Activated CD4-positive, CD25-positive, alpha-beta regulatory T cell treated with anti-CD3 and anti-CD28 coated beads, Interleukin-2, amount 50 U/mL, for 16 hours (primary cell): Measurements from ENCODE around the gene PKP4.
"Not testable (repeated sequence)": the region's sequence is repeated elsewhere in the genome, so short reads cannot be mapped to it uniquely, and the experiment has no call there.

Experiments
- DNase-seq: peaks from one replicate; pipeline ENCODE4 v3.0.0-alpha.2; 2020; ENCODE audit warnings: low read depth, low spot score

The PKP4 gene

DNA sequence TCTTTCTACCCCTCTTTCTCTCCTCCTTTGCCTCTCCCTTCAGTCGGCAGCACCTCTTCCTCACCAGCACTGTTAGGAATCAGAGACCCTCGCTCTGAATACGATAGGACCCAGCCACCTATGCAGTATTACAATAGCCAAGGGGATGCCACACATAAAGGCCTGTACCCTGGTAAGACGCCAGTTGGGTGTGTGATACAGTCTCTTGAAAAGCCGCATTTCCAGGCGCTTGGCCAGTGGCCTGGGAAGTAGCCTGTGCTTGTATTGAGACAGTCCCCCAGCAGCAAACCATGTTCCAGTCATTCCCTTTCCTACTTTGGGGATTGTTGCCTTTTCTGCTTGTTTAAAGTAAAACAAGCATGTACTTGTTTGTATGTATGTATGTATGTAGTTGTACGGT, 219.9 kb downstream of the PKP4 start:
- DNase-seq = no peak

DNA sequence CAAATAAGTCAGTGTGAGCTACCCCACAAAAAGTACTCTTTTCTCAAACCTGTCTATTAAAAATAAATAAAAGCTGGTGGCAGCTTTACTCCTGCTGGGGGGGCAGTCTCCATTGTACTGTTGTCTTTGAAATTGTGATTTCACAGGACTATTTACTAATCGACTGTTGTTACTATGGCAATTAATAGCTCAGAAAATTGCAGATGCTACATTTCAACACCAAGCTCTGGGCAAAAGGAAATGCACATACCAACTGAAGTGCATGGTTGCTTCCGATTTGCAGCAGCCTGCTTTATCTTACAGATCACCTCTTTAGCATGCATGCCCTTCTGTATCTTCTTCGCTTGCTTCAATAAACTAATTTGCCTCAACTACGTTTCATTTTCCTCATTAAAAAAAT, 220.8 kb downstream of the PKP4 start:
- no peak for DNase-seq

DNA sequence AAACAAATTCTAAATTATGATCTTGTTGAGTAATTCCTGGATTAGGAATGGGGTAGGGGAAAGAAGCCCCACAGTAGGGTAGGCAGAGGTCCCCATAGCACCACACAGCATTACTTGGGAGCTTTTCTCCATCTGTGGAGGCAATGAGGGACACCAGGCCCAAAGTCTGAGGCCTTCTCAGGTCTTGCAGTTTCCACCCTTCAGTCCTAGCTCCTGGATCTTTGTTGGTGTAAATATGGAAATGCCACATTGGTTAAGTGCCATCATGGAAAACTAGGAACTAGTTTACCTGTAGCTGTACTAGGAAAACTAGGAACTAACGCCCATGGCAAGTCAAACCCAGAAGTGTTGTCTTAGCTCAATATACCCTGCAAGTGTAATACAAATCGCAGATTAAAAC, 225.1 kb downstream of the PKP4 start:
- no peak for DNase-seq

DNA sequence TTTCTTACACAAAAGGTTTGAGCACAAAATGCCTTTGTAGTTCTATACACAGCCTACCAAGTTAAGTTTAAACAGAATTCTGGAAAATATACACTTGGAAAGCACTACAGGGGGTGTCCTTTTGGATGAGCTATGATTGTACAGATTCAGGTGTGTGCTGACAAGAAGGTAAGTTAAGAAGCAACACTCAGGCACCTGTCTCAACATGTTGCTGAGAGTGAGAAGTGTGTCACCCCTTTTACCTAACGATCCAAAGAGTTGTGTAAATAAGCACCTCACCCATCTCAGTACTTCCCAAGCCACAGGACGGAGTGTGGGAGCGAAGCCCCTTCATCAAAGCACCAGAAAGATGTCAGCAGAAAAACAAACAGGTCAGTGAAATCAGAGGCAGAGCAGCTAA, 228.9 kb downstream of the PKP4 start:
- DNase-seq = no peak

DNA sequence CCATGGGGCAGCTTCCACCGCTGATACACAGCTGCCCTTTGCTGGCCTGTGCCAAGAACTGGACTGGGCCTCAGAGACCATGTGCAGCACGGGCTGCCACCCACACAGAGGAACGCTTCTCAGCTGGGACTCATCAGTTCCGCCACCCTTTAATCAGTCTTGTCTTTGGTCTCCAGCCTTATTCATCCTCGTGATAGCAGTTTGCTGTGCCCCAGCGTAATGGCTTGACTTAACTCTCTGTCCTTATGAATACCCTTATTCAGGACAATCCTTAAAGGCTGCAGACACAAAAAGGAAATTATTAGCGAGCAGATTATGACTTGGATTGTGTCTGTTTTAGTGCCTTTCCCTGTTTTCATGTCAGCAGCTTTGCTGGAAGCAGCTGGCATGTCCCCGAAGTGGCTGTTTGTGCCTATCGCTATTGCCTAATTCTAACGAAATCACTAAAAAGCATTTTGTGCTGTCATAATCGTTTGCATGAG, 229.5 kb downstream of the PKP4 start:
- DNase-seq = no peak

DNA sequence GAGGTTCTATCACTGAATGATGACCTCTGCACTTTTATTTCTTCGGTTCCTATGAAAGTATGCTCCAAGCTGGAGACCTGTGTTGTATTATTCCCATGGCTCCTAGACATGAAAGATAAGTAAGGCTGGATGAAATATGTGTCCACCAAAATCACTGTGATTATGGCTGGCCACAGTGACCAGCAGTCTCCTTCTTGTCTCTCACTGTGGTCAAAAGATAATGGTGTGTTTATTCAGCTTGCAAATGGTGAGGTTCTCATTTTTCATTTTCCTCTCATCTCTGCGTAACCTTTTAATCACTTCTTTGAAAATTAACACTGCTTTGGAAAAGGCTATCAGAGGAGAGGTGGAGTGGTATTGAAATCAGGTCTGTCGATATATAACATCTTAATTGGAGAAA, 230.6 kb downstream of the PKP4 start:
- DNase-seq = no peak

DNA sequence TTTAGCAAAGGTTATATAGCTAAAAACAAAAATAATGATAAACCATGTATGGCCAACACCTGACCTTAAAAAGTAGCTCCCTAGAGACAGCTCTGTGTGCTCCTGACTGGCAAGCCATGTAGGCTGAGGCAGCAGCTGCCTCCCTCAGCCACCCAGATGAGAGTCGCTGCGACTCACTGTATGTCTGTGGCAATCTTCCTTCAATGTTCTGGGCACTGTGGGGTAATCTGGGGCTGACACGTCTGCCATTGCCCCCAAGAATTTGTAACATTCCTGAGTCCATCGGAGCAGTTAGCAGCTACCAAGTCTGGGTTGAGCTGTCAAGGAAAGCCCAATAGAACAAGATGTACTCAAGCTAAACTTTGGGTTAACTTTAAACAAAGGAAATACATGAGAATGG, 232.0 kb downstream of the PKP4 start:
- DNase-seq = no peak

DNA sequence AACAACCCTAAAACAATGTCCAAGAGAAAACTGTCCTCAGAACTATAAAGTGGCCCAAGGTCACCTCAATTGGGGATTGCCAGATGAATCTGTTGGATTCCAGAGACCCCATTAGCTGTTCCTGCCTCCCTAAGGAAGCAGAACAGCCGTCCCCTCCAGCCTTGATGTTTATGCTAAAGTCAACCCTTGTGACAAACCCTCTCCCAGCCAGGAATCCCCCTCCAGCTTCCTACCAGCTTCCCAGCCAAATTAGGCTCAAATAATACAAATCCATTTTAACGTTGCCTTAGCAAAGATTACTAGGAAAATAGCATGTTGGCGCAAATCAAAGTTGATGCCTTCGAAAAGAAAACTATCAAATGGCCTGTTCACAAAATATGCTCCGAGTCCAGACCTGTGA, 232.6 kb downstream of the PKP4 start:
- DNase-seq = no peak

DNA sequence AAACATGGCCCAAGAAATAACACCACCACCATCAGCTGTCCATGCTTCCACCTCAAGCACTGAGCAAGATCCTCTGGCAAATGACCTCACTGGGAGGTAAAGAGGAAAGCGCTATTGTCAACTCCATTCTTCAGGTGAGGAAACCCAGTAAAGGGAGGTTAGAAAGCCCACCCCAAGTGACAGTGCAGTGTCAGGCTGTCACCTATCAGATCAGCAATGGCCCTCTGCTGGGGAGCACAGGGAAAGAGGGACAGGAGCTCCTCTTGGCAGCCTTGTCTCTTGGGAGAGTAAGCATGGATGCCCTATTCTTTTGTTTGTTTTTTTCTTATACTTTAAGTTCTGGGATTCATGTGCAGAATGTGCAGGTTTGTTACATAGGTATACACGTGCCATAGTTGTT, 234.1 kb downstream of the PKP4 start:
- DNase-seq = no peak

DNA sequence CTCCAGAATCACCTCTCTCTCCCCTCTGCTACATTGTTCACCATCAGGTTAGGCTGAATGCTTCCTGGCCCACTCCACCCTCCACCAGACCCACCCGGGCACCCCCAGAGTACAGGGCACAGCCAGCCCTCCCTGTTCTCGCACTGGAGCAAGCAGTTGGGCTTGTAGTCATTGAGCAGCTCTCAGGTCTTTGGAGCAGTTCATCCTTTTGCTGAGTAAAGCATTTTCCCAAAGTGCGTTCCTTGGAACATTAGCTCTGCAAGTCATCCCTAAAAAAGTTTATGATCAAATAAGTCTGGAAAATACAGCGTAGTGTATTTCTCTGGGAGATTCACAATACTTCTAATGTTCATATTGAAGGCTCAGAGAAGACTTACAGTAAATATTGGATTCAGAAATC, 234.9 kb downstream of the PKP4 start:
- DNase-seq = no peak

DNA sequence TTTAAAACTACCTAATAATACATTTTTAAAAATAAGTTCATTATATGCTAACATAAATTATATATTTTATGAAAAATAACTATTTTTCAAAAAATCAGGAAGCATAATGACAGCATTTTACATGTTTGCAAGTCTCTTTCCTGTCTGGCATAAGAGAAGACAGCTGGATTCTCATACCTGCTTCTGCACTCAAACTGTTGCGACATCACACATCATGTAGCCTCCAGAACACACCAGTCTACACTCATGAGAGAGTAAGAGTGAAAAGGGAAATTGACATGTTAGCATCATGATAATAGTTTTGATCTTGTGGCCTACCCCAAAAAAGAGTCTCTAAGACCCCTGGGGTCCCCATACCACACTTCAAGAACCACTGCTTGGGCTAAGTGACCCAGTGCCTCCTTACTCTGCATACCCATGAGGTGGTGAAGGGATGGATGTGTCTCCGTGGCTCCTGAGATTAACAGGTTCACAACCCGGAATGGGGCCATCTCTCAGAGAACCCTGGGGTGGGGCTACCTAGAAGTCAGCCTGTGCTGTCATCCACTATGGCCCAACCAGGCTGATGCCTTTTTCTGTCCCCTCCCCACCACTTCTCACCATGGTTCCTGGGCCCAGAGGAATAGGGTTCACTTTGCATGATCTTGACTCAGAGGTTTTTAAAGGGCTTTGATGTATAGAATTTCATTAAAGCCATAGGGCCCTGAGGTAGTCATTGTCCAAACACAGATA, 235.8 kb downstream of the PKP4 start:
- DNase-seq = no peak

DNA sequence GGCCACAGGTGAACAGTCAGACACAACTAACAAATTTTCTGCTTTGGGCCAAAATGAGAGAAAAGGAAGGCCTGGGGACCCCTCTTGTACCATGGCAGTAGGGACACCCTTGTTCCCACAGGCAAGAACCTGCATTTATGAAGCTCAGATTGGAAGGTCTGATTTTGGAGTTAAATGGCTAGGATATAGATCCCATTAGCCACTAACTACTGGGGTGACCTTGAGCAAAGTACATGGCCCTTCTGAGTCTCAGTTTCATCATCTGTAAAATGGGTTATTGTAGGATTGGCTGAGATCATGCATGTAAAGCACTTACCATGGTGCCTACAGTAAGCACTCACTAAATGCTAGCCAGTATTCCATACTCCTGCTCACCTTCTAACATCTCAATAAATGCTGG, 236.7 kb downstream of the PKP4 start:
- no peak for DNase-seq

DNA sequence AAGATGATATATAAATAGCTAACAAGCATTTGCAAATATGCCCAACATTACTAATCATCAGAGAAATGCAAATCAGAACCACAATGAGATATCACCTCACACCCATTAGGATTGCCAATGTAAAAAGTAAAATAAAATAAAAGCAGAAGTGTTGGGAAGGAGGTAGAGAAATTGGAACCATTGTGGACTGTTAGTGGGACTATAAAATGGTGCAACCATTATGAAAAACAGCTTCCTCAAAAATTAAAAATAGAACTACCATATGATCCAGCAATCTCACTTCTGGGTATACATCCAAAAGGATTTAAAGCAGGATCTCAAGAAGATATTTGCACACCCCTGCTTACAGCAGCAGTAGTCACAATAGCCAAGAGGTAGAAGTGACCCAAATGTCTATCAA, 238.6 kb downstream of the PKP4 start:
- DNase-seq = no peak

DNA sequence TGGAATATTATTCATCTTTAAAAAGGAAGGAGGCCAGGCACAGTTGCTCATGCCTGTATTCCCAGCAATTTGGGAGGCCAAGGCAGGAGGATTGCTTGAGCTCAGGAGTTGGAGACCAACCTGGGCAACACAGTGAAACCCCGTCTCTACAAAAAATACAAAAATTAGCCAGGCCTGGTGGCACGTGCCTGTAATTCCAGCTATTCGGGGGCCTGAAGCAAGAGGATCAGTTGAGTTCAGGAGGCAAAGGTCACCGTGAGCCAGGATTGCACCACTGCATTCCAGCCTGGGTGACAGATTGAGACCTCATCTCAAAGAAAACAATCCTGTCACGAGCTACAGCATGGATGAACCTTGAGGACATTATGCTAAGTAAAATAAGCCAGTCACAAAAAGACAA, 239.0 kb downstream of the PKP4 start:
- DNase-seq = not testable (repeated sequence)

DNA sequence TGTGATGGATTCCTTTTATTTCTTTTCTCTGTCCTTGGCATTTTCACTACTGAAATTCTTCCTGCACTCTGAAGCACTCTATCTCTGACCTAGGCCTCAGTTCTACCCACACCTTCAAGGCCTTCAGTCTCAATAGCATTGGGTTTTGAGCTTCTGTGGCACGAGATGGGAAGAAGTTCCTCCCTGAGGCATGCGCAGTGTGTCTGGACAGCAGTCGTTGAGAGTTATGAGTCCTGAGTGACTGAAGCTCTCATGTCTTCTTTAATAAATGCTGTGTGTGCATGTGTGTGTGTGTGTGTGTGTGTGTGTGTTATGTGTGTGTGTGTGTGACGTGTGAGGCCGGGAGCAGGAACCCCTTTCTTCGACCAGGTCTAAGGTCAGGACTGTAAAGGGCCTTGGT, 242.6 kb downstream of the PKP4 start:
- DNase-seq = no peak

DNA sequence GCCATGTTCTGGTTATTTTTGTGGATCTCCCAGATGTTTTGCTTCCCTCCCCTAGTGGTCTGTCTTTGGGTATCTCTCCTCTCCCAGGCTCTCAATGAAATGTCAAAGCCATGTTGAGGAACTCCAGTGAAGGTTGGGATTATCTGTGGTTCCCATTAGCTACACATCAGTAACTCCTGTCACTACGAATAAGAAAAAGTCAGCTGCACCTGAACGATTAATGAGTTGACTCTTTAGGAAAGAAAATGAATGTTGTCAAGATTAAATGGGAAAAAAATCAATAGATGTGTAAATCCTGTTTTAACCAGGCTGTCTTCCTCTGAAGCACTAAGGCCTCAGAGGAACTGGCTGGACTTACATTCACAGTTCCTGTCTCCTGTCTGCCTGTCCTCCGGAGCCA, 244.3 kb downstream of the PKP4 start:
- no peak for DNase-seq

DNA sequence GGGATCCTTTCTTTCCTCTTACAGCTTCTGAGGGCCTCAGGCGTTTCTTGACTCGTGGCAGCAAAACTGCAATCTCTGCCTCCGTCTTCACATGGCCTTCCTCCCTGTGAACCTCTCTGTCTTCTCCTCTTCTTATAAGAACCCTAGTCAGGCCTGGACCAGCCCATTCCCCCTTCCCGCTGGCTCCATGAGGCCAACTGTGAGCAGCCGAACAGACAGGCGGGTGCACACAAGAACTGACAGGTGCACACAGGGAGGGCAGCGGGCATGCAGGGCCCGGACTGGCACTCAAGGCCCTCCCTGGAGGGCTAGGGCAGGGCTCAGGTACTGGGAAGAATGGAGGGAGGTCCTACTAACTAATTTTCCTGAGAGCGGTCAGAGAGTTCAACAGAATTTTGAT, 246.0 kb downstream of the PKP4 start:
- no peak for DNase-seq

DNA sequence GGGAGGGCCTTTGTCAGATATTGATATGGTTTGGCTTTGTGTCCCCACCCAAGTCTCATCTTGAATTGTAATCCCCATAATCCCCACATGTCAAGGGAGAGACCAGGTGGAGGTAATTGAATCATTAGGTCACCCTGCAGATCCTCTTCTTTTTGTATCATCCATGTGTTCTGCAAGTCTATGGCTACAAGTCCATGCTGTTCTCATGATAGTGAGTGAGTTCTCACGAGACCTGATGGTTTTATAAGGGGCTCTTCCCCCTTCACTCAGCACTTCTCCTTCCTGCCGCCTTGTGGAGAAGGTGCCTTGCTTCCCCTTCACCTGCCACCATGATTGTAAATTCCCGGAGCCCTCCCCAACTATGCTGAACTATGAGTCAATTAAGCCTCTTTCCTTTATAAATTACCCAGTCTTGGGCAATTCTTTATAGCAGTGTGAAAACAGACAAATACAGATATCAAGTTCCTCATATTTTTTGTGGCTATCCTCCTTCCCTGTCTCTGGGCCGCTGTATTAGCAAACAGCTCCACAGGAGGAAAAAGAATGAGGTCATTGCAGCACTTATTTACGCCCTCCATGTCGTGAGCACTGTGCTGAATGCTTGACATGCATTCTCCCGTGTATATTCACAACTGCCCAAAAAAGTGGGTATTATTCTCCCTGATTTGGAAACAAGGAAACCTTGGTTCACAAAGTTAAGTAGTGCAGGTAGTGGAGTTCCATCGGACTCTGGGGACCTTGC, 248.1 kb downstream of the PKP4 start:
- not testable (repeated sequence) for DNase-seq

DNA sequence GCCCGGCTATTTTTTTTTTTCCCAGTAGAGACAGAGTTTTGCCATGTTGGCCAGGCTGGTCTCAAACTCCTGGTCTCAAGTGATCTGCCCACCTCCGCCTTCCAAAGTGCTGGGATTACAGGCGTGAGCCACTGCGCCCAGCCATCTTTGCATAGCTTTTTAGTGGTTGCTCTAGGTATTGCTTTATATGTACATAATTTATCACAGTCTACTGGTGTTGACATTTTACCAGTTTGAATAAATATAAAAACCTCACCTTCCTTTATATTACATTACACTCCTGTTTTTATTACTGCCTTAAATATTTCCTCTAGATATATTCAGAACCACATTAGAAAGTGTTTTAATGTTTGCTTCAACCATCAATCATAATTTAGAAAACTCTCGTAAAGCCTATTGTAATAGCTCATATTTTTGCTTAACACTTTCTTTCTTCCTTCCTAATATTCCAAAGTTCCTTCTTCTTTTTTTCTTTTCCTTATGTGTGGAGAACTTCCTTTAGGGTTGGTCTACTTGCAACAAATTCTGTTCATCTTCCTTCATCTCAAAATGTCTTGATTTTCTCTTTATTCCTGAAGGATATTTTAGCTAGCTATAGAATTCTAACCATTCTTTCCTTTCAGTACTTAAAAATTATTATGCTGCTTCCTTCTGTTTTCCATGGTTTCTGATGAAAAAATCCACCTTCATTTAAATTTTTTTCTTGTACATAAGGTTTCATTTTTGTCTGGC, 256.2 kb downstream of the PKP4 start:
- no peak for DNase-seq

DNA sequence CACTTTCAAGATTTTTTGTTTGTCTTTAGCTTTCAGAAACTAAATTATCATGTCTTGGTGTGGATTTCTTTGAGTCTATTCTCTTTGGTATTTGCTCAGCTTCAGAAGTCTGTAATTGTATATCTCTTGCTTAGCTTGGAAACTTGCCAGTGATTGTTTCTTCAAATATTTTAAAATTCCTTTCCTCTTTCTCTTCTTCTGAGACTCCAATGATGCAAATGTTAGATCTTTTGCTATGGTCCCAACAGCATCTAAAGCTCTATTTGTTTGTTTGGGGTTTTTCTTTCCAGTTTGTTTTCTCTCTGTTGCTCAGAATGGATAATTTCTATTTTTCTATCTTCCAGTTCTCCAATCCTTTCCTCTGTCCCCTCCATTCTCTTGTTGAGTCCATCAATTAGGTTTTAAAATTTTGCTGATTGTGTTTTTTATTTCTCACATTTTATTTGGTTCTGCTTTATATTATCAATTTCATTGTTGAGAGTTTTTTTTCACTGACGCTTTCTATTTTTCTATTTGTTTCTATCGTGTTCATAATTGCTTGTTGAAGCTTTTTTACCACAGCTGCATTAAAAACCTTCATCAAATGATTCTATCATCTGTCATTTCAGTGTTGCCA, 256.9 kb downstream of the PKP4 start:
- DNase-seq = no peak

DNA sequence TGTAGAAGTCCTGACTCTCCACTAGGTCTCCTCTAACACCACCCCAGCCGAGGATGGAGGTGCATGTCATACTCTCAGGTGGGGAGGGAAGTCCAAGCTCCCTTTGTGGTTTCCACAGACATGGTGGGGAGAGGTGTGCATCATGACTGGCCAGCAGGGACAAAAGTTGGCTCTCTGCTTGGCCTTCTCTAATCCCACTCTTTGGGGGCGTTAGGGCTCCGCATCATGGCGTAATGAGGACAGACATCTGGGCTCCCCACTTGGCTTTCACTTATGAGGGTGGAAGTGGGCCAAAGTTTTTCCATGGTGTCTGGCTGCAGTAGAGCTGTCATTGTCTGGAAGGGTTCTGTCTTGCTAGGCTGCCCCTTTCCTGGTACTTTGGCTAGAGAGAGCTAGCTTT, 257.7 kb downstream of the PKP4 start:
- no peak for DNase-seq

DNA sequence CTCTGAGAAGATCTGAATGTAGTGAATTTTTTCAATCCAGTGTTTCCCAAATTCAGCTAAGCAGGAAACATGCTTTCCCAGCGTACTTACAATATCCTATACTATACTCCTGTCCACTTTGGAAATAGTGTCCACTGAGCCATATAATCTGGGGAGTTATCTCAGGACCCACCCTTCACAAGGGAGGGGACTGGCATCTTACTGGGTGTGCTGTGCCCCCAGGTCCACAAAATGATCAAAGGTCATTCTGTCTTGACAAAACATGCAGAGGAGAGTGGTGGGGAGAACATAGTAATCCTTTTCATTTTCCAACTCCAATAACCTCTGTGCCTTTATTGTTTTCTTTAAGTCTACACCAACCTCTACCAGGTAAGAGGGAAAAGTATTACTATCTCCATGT, 258.6 kb downstream of the PKP4 start:
- DNase-seq = no peak
